Measurements from ENCODE around the gene HEATR9.

Gene HEATR9

DNA sequence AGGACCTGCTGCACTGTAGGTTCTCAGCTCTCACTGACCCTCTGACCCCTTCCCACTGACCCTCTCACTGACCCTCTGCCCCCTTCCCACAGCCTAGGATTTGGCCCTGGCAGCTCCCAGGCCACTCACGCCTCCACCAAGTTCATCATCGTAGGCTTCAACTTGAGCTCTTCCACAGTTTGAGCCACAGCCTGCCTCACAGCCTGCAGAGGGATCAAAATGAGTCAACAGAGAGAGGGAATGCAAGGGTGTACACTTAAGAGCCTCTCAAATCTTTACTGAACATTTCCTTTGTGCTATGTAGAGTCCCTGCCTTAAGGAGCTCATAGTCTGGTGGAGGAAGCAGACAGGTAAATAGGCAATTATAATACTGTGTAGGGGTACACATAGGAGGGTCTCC, 12.1 kb downstream of the HEATR9 start:
- Histone ChIP-seq H3K36me3 (ENCODE audit: insufficient read depth, low read length) (peaks cover 33% of the 10 kb centered on the region), H3K9me3 (ENCODE audit: low read depth, low read length) (no peaks in the 10 kb centered on the region), H3K4me3 (no peak overlapping the region), H3K27ac (no peak overlapping the region), H3K9ac (ENCODE audit: insufficient read length) (no peak overlapping the region)
- TF ChIP-seq EZH2 (IDR thresholded peaks at IDR 0.05) (no peak), POLR2AphosphoS5 (IDR thresholded peaks at IDR 0.05; ENCODE audit: borderline replicate concordance, low read depth, low read length) (no peak), FOXP2 (optimal IDR thresholded peaks at IDR 0.05; ENCODE audit: control extremely low read depth, extremely low read length, insufficient read depth) (no peak)
- no peak for DNase-seq (ENCODE audit: low read depth, low spot score)

DNA sequence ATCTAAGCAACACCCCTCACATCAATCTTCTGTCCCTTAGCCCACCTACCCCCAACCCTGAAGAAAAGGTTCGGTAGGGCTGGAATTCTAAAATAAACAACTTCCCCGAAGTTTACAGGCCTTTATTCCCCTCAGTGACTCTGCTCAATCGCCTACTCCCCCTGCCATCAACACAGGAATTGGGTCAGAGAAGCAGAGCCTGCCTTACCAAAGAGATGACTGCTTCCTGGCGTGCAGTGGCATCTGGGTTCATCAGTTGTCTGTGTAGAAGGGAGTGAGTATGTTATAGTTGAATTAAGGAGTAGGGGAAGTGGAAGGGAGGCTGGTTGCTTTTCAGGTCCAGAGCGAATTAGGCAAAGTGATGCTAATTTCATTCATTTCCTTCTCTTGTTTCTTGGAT, 12.7 kb downstream of the HEATR9 start:
- TF ChIP-seq EZH2 (IDR thresholded peaks at IDR 0.05): no peak
- TF ChIP-seq POLR2AphosphoS5 (IDR thresholded peaks at IDR 0.05; ENCODE audit: borderline replicate concordance, low read depth, low read length): no peak
- TF ChIP-seq FOXP2 (optimal IDR thresholded peaks at IDR 0.05; ENCODE audit: control extremely low read depth, extremely low read length, insufficient read depth): no peak
- no peak for DNase-seq (ENCODE audit: low read depth, low spot score)
- peaks cover 39% of the 10 kb centered on the region for H3K36me3 ChIP-seq (ENCODE audit: insufficient read depth, low read length)

DNA sequence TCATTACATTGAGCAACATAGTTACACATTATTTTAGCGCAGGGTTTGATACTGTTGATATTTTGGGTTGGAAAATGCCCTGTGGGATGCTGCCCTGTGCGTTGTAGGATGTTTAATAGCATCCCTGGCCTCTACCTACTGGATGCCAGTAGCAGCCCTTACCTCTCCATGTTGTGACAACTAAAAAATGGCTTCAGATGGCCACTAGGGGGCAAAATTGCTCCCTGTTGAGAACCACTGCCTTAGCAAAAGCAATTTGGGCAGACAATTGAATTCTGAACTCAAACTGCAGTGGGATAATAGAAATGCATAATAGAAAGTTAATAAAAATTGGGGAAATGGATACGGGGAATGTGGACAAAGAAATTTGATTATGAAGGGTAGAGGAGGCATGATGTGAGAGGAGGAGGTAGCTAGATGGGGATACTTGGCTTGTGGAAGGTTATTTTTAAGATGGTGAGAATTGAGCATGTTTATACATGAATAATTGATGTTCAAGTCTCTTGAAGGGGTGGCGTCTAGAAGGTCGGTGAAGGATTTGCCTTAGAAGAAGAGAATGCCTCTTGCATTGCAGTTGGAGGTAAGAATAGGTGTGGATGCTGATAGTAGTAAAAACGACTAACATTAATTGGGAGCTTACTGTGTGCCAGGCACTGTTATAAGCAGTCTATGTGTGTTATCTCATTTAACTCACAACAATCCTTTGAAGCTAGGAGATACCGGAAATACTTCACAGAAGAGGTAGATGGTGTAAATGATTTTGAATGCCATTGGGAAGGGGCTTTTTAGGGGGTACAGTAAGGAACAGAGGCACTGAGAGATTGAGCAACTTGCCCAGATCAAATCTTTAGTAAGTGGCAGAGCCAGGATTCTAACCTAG, 19.0 kb downstream of the HEATR9 start:
- Histone ChIP-seq H3K9ac (ENCODE audit: insufficient read length) (no peak overlapping the region), H3K9me3 (ENCODE audit: low read depth, low read length) (no peaks in the 10 kb centered on the region), H3K27ac (no peak overlapping the region), H3K36me3 (ENCODE audit: insufficient read depth, low read length) (peaks cover 84% of the 10 kb centered on the region), H3K4me3 (no peak overlapping the region)
- peak; percentile 45 for DNase-seq (ENCODE audit: low read depth, low spot score)
- no peak for TF ChIP-seq POLR2AphosphoS5 (IDR thresholded peaks at IDR 0.05; ENCODE audit: borderline replicate concordance, low read depth, low read length)
- TF ChIP-seq EZH2 (IDR thresholded peaks at IDR 0.05): no peak
- no peak for TF ChIP-seq FOXP2 (optimal IDR thresholded peaks at IDR 0.05; ENCODE audit: control extremely low read depth, extremely low read length, insufficient read depth)

More for the DNA sequence above, 12.7 kb downstream of the HEATR9 start:
- H3K27ac ChIP-seq: no peak overlapping the region
- no peaks in the 10 kb centered on the region for H3K9me3 ChIP-seq (ENCODE audit: low read depth, low read length)
- no peak overlapping the region for H3K4me3 ChIP-seq
- H3K9ac ChIP-seq (ENCODE audit: insufficient read length): no peak overlapping the region

DNA sequence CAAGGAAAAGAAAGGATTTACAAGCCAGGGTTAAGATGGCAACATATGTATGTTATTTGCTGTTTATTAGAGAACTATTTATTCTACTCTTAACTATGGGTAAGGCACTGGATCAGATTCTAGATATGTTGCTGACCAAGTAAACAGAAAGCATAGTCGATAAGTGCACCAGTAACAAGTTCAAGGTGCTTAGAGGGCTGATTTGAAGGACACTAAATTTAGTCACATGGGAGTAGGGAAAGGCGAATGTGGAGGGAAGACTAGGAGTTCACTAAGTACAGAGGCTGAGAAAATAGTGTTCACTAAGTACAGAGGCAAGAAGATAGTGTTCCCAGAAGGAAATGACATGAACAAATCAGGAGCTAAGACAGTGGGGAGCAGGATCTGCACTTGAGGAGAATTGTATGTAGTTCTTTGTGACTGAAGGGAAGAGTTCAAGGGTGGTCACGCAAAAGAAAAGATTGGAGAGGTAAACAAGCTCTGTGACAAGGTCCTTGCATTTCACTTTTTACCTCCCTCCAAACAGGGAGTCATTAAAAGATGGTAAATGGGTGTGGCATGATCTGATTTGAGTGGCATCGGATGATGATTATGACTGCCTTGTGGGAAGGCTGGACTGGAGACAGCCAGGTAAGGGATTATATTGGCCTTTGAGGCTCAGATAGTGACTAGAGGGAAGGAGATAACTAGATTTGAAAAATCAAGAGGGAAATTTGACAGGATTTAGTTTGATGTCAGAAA, 20.9 kb downstream of the HEATR9 start:
- TF ChIP-seq FOXP2 (optimal IDR thresholded peaks at IDR 0.05; ENCODE audit: control extremely low read depth, extremely low read length, insufficient read depth): no peak
- no peak for TF ChIP-seq POLR2AphosphoS5 (IDR thresholded peaks at IDR 0.05; ENCODE audit: borderline replicate concordance, low read depth, low read length)
- TF ChIP-seq EZH2 (IDR thresholded peaks at IDR 0.05): no peak
- DNase-seq (ENCODE audit: low read depth, low spot score): no peak
- Histone ChIP-seq H3K9ac (ENCODE audit: insufficient read length) (no peak overlapping the region), H3K4me3 (no peak overlapping the region), H3K36me3 (ENCODE audit: insufficient read depth, low read length) (peaks cover 91% of the 10 kb centered on the region), H3K27ac (peak overlapping the region; percentile 62), H3K9me3 (ENCODE audit: low read depth, low read length) (no peaks in the 10 kb centered on the region)

DNA sequence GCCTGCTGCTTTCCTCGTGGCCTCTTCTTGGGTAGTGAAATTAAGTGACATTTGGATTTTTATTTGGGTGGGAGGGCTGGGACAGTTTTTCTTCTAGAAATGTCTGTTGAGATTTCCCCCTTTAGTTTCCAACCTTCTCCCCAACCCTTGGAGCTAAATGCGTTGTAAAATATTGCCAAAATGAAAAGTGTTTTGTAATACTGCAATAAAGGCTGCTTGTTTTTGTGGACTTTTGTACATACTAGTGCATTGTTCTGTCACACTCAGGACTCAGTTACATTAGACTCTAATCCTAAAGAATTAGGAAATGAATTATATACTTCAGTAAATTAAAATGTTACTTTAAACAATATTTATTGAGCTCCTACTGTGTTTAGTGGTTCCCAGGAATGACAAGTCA, 21.7 kb downstream of the HEATR9 start:
- no peak for TF ChIP-seq EZH2 (IDR thresholded peaks at IDR 0.05)
- no peak overlapping the region for H3K9ac ChIP-seq (ENCODE audit: insufficient read length)
- no peak overlapping the region for H3K4me3 ChIP-seq
- peaks cover 94% of the 10 kb centered on the region for H3K36me3 ChIP-seq (ENCODE audit: insufficient read depth, low read length)
- no peak for DNase-seq (ENCODE audit: low read depth, low spot score)
- H3K9me3 ChIP-seq (ENCODE audit: low read depth, low read length): no peaks in the 10 kb centered on the region
- peak overlapping the region; percentile 62; the same call in 1 of the 2 replicates for H3K27ac ChIP-seq

DNA sequence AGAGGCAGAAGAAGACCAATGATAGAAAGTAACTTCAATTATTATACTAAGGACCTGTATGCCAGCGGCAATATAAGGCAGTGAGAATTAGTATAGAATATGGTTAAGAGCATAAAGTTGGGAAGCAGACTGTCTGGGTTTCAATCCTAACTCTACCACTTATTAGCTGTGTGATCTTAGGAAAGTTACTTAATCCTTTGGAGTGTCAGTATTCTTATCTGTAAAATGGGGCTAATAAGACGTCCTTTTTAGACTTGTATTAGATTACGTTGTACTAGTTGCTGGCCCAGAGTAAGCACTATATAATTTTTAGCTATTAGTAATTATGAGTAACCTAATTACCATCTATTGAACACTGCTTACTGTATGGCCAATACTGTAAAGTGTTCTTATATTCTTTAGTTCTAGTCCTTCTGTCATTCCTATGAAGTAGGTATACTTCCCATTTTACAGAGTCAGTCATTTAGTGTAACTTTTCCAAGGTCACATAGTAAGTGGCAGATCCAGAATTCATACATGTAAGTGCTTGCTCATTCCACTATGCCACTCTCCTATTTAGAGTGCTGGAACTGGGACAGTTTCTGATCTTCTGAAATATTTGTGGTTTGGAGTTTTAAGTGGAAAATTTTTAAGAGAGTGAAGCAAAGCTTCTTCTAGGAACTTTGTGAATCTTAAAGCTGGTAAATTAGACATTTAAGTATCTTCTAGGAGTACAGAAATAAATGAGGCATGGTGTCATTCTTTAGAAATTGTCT, 22.5 kb downstream of the HEATR9 start:
- Histone ChIP-seq H3K36me3 (ENCODE audit: insufficient read depth, low read length) (peaks cover 94% of the 10 kb centered on the region), H3K4me3 (no peak overlapping the region), H3K9me3 (ENCODE audit: low read depth, low read length) (no peaks in the 10 kb centered on the region), H3K27ac (0 out of 2 replicates have a peak overlapping the region, but pooled peaks have one; percentile 17), H3K9ac (ENCODE audit: insufficient read length) (no peak overlapping the region)
- TF ChIP-seq FOXP2 (optimal IDR thresholded peaks at IDR 0.05; ENCODE audit: control extremely low read depth, extremely low read length, insufficient read depth): no peak
- TF ChIP-seq POLR2AphosphoS5 (IDR thresholded peaks at IDR 0.05; ENCODE audit: borderline replicate concordance, low read depth, low read length): no peak
- TF ChIP-seq EZH2 (IDR thresholded peaks at IDR 0.05): no peak
- DNase-seq (ENCODE audit: low read depth, low spot score): no peak

DNA sequence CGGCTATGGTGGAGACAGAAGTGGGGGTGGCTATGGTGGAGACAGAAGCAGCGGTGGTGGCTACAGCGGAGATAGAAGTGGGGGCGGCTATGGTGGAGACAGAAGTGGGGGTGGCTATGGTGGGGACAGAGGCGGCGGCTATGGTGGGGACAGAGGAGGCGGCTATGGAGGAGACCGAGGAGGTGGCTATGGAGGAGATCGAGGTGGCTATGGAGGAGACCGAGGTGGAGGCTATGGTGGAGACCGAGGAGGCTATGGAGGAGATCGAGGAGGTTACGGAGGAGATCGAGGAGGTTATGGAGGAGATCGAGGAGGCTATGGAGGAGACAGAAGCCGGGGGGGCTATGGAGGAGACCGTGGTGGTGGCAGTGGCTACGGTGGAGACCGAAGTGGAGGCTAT, 24.1 kb downstream of the HEATR9 start:
- H3K4me3 ChIP-seq: no peak overlapping the region
- H3K9me3 ChIP-seq (ENCODE audit: low read depth, low read length): no peaks in the 10 kb centered on the region
- peaks cover 97% of the 10 kb centered on the region for H3K36me3 ChIP-seq (ENCODE audit: insufficient read depth, low read length)
- no peak overlapping the region for H3K27ac ChIP-seq
- no peak for DNase-seq (ENCODE audit: low read depth, low spot score)
- no peak overlapping the region for H3K9ac ChIP-seq (ENCODE audit: insufficient read length)
- TF ChIP-seq EZH2 (IDR thresholded peaks at IDR 0.05): no peak
- no peak for TF ChIP-seq FOXP2 (optimal IDR thresholded peaks at IDR 0.05; ENCODE audit: control extremely low read depth, extremely low read length, insufficient read depth)
- no peak for TF ChIP-seq POLR2AphosphoS5 (IDR thresholded peaks at IDR 0.05; ENCODE audit: borderline replicate concordance, low read depth, low read length)

DNA sequence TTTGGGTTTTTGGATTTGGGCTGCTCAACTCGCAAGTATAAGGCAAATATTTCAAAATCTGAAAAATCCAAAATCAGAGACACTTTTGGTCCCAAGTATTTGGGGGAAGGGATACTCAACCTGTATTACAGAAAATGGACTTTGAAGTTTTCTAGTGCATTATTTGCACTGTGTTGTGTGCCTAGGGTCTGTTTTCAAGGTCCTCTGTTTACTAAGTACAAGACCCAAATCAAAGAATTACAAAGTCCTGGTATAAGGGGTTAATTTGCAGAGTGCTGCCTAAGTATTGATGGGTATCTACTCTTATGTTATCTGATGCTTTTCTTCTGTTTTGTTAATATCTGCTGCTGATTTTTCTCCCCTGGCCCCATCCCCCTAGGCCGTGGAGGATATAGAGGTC, 25.0 kb downstream of the HEATR9 start:
- TF ChIP-seq POLR2AphosphoS5 (IDR thresholded peaks at IDR 0.05; ENCODE audit: borderline replicate concordance, low read depth, low read length): no peak
- TF ChIP-seq EZH2 (IDR thresholded peaks at IDR 0.05): no peak
- TF ChIP-seq FOXP2 (optimal IDR thresholded peaks at IDR 0.05; ENCODE audit: control extremely low read depth, extremely low read length, insufficient read depth): no peak
- no peak for DNase-seq (ENCODE audit: low read depth, low spot score)
- no peak overlapping the region for H3K4me3 ChIP-seq
- H3K36me3 ChIP-seq (ENCODE audit: insufficient read depth, low read length): peaks cover 93% of the 10 kb centered on the region
- H3K9ac ChIP-seq (ENCODE audit: insufficient read length): no peak overlapping the region
- H3K27ac ChIP-seq: no peak overlapping the region
- H3K9me3 ChIP-seq (ENCODE audit: low read depth, low read length): no peaks in the 10 kb centered on the region
